ENCODE measurements around the gene RSRC1. TPM values are rescaled to one million over a fixed set of nuclear protein-coding genes. Genes with fewer than 3 reads are reported as not detected.
A peak's percentile ranks its signal among the peaks of the same experiment; 100 is the strongest.

RSRC1 gene
- total and polyA plus RNA-seq, 2 of the 13 experiments (the other 11 are each of a cell fraction or from before 2014, with no cell fraction given), result 4.9 to 63.0 TPM

GRCh38 chr3:158552124-158552523 is 442.2 kb downstream of the RSRC1 start (continued):
- TF ChIP-seq AHDC1 (CRISPR knock-in tag; IDR thresholded peaks at IDR 0.05; ENCODE audit: borderline replicate concordance), result peak; percentile 65; the same call in 1 of the 2 replicates
- no peak for TF ChIP-seq LRRFIP1 (CRISPR knock-in tag; conservative IDR thresholded peaks at IDR 0.05)
- TF ChIP-seq RXRB (CRISPR knock-in tag; IDR thresholded peaks at IDR 0.05; ENCODE audit: borderline replicate concordance), result peak; percentile 51; the same call in 1 of the 2 replicates
- TF ChIP-seq ZNF772 (CRISPR knock-in tag; IDR thresholded peaks at IDR 0.05), result no peak
- no peak for TF ChIP-seq ZNF160 (CRISPR knock-in tag; IDR thresholded peaks at IDR 0.05)
- no peak for TF ChIP-seq FOXP1 (IDR thresholded peaks at IDR 0.05)
- TF ChIP-seq FOXP1 (CRISPR knock-in tag; IDR thresholded peaks at IDR 0.05), result 0 out of 2 replicates have a peak, but pooled peaks have one; percentile 22
- no peak for TF ChIP-seq SOX6 (IDR thresholded peaks at IDR 0.05)
- 0 out of 2 replicates have a peak, but pooled peaks have one; percentile 25 for TF ChIP-seq SOX6 (CRISPR knock-in tag; IDR thresholded peaks at IDR 0.05)
- TF ChIP-seq TAF15 (IDR thresholded peaks at IDR 0.05; ENCODE audit: low read depth, low read length, poor library complexity, severe bottlenecking), result no peak
- no peak for TF ChIP-seq EHMT2 (IDR thresholded peaks at IDR 0.05; ENCODE audit: borderline replicate concordance, low read depth, low read length)
- TF ChIP-seq ZNF501 (CRISPR knock-in tag; IDR thresholded peaks at IDR 0.05), result no peak
- no peak for TF ChIP-seq ELF4 (CRISPR knock-in tag; IDR thresholded peaks at IDR 0.05; ENCODE audit: borderline replicate concordance)
- TF ChIP-seq HES4 (CRISPR knock-in tag; IDR thresholded peaks at IDR 0.05; ENCODE audit: borderline replicate concordance), result no peak
- no peak for TF ChIP-seq ARHGAP35 (CRISPR knock-in tag; IDR thresholded peaks at IDR 0.05; ENCODE audit: borderline replicate concordance)
- TF ChIP-seq ZC3H4 (CRISPR knock-in tag; IDR thresholded peaks at IDR 0.05; ENCODE audit: borderline replicate concordance), result no peak
- peak; percentile 84 for TF ChIP-seq TFE3 (CRISPR knock-in tag; IDR thresholded peaks at IDR 0.05)
- 0 out of 2 replicates have a peak, but pooled peaks have one; percentile 12 for TF ChIP-seq BCL6 (CRISPR knock-in tag; IDR thresholded peaks at IDR 0.05)
- TF ChIP-seq, protein P1, sequence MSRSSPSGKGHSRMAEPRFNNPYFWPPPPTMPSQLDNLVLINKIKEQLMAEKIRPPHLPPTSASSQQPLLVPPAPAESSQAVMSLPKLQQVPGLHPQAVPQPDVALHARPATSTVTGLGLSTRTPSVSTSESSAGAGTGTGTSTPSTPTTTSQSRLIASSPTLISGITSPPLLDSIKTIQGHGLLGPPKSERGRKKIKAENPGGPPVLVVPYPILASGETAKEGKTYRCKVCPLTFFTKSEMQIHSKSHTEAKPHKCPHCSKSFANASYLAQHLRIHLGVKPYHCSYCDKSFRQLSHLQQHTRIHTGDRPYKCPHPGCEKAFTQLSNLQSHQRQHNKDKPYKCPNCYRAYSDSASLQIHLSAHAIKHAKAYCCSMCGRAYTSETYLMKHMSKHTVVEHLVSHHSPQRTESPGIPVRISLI (CRISPR knock-in tag; IDR thresholded peaks at IDR 0.05; ENCODE audit: borderline replicate concordance), result peak; percentile 91
- no peak for TF ChIP-seq ZNF235 (CRISPR knock-in tag; IDR thresholded peaks at IDR 0.05; ENCODE audit: borderline replicate concordance)
- no peak for TF ChIP-seq KLF9 (CRISPR knock-in tag; IDR thresholded peaks at IDR 0.05; ENCODE audit: low read depth)

All from HepG2 (cell line).